ENCODE measurements around the gene ARHGAP24. TPM values are rescaled to one million over a fixed set of nuclear protein-coding genes. Genes with fewer than 3 reads are reported as not detected.

ARHGAP24 gene
- total and polyA plus RNA-seq, 2 of the 13 experiments (the other 11 are each of a cell fraction or from before 2014, with no cell fraction given), result 0.07 to 0.55 TPM

GRCh38 chr4:85932500-85933290 is 457.7 kb downstream of the ARHGAP24 start:
- H3K4me1 ChIP-seq (ENCODE audit: insufficient read depth, low read length), result peaks cover 27% of the 10 kb centered on the region
- FAIRE-seq (no peak), DNase-seq (ENCODE audit: low spot score) (no peak), ATAC-seq (no peak)
- no peak overlapping the region for H3K27ac ChIP-seq (ENCODE audit: extremely low read length, insufficient read depth, low read length)
- no peaks in the 10 kb centered on the region for H4K20me1 ChIP-seq (ENCODE audit: insufficient read depth, low read length)
- 59% methylated on average over 18 of the region's 18 CpGs for WGBS (ENCODE audit: low lambda C conversion rate)
- no peaks in the 10 kb centered on the region for H3K9me3 ChIP-seq (ENCODE audit: low read length)
- H3K9ac ChIP-seq (ENCODE audit: insufficient read depth, low read depth, low read length), result no peak overlapping the region
- no peaks in the 10 kb centered on the region; a peak in 2 of 5 replicates for H3K27me3 ChIP-seq (ENCODE audit: control insufficient read depth in 1 of 2, insufficient read depth in 2 of 2, low read length in 2 of 2)
- H3K36me3 ChIP-seq (replicated peaks in 1 of 2; ENCODE audit: control insufficient read depth in 1 of 2, insufficient read depth in 2 of 2, low read length in 2 of 2), result no peaks in the 10 kb centered on the region
- H3K4me2 ChIP-seq (ENCODE audit: low read depth, low read length), result no peak overlapping the region
- in situ Hi-C loops (cut with HindIII; ENCODE audit: extremely low pct_ligation_motif_present, low pct_unique_long_range_greater_than_20kb) (no loop called here), intact Hi-C loops (cut with micrococcal nuclease; ENCODE audit: unreplicated experiment) (no loop called here)
- no TSS peak for BruUV-seq (replicated peaks)
- TF ChIP-seq ZNF652 (CRISPR knock-in tag; IDR thresholded peaks at IDR 0.05; ENCODE audit: borderline replicate concordance, low read depth), result no peak
- no peak for TF ChIP-seq ZSCAN29 (CRISPR knock-in tag; conservative IDR thresholded peaks at IDR 0.05)
- TF ChIP-seq ZFP41 (CRISPR knock-in tag; IDR thresholded peaks at IDR 0.05; ENCODE audit: borderline replicate concordance), result no peak
- peak; percentile 6 to 45; a peak in 2 of 4 replicates for TF ChIP-seq MAFK (conservative IDR thresholded peaks at IDR 0.05 in 1 of 2, IDR thresholded peaks at IDR 0.05 in 1 of 2; ENCODE audit: low read length in 2 of 2)
- H2AFZ ChIP-seq (ENCODE audit: low read length), result no peak overlapping the region
- POLR2A ChIA-PET, result no interaction called here
- no peak overlapping the region for H3K4me3 ChIP-seq (replicated peaks in 1 of 3; ENCODE audit: insufficient read depth in 1 of 3, low read depth in 2 of 3, low read length in 3 of 3)
- no peaks in the 10 kb centered on the region for H3K79me2 ChIP-seq (ENCODE audit: insufficient read depth, low read length)
- CTCF ChIA-PET (ENCODE audit: low intra/inter-chr PET ratio, low total read pairs), result no interaction called here

- intact Hi-C loops (cut with micrococcal nuclease; ENCODE audit: unreplicated experiment), result no loop called here
- H3K9me3 ChIP-seq (ENCODE audit: low read length), result no peaks in the 10 kb centered on the region
- H3K9ac ChIP-seq (ENCODE audit: insufficient read depth, low read depth, low read length), result no peak overlapping the region
- H3K27ac ChIP-seq (ENCODE audit: extremely low read length, insufficient read depth, low read length), result no peak overlapping the region
- H3K4me3 ChIP-seq (replicated peaks in 1 of 3; ENCODE audit: insufficient read depth in 1 of 3, low read depth in 2 of 3, low read length in 3 of 3), result no peak overlapping the region
- FAIRE-seq, result no peak
- no TSS peak for BruUV-seq (replicated peaks)
- no peak overlapping the region for H2AFZ ChIP-seq (ENCODE audit: low read length)
- H3K36me3 ChIP-seq (replicated peaks in 1 of 2; ENCODE audit: control insufficient read depth in 1 of 2, insufficient read depth in 2 of 2, low read length in 2 of 2), result no peaks in the 10 kb centered on the region
- H3K27me3 ChIP-seq (ENCODE audit: control insufficient read depth in 1 of 2, insufficient read depth in 2 of 2, low read length in 2 of 2), result no peaks in the 10 kb centered on the region; a peak in 2 of 5 replicates
- H4K20me1 ChIP-seq (ENCODE audit: insufficient read depth, low read length), result no peaks in the 10 kb centered on the region
- no peak for ATAC-seq
- in situ Hi-C loops (cut with HindIII; ENCODE audit: extremely low pct_ligation_motif_present, low pct_unique_long_range_greater_than_20kb), result no loop called here
- 18% methylated on average over 3 of the region's 3 CpGs for WGBS (ENCODE audit: low lambda C conversion rate)
- DNase-seq (ENCODE audit: low spot score), result no peak
- no peaks in the 10 kb centered on the region for H3K79me2 ChIP-seq (ENCODE audit: insufficient read depth, low read length)
- ChIA-PET CTCF (ENCODE audit: low intra/inter-chr PET ratio, low total read pairs) (no interaction called here), POLR2A (no interaction called here)
- H3K4me2 ChIP-seq (ENCODE audit: low read depth, low read length), result no peak overlapping the region
- peaks cover 33% of the 10 kb centered on the region for H3K4me1 ChIP-seq (ENCODE audit: insufficient read depth, low read length)
- TF ChIP-seq ZZZ3 (CRISPR knock-in tag; IDR thresholded peaks at IDR 0.05; ENCODE audit: borderline replicate concordance) (no peak), POLR2G (IDR thresholded peaks at IDR 0.05; ENCODE audit: low read depth, low read length) (no peak), ZMYM3 (CRISPR knock-in tag; IDR thresholded peaks at IDR 0.05) (no peak), CC2D1A (CRISPR knock-in tag; IDR thresholded peaks at IDR 0.05) (no peak), ZNF138 (CRISPR knock-in tag; IDR thresholded peaks at IDR 0.05; ENCODE audit: low read depth) (no peak), ZBTB8A (CRISPR knock-in tag; IDR thresholded peaks at IDR 0.05; ENCODE audit: borderline replicate concordance, low read depth) (no peak), GABPA (IDR thresholded peaks at IDR 0.05; ENCODE audit: low read depth, low read length) (no peak), GABPA (CRISPR knock-in tag; IDR thresholded peaks at IDR 0.05; ENCODE audit: low read depth) (no peak), MED8 (CRISPR knock-in tag; IDR thresholded peaks at IDR 0.05; ENCODE audit: insufficient replicate concordance) (no peak), CREB3 (CRISPR knock-in tag; IDR thresholded peaks at IDR 0.05) (no peak), ETS1 (CRISPR knock-in tag; IDR thresholded peaks at IDR 0.05) (no peak), ONECUT2 (CRISPR knock-in tag; IDR thresholded peaks at IDR 0.05) (no peak), TARDBP (CRISPR knock-in tag; IDR thresholded peaks at IDR 0.05) (no peak), TEAD2 (CRISPR knock-in tag; IDR thresholded peaks at IDR 0.05) (no peak), DR1 (CRISPR knock-in tag; IDR thresholded peaks at IDR 0.05) (no peak)
Observed at GRCh38 chr4:85933291-85933640, 458.3 kb downstream of the ARHGAP24 start.

Measured in HepG2 (cell line).